Hepatocyte (in vitro differentiated cells): ENCODE results near the gene AKR7A2. TPM values are rescaled to one million over a fixed set of nuclear protein-coding genes. Genes with fewer than 3 reads are reported as not detected.

Experiments
- DNase-seq: peaks from one replicate; pipeline ENCODE4 v3.0.0-alpha.2; 2016; ENCODE audit warnings: low spot score
- H2AFZ ChIP-seq: fragments of 200-600 bp; sonication (generic); 2 replicates; pipeline ENCODE4 v1.6.0; 2016; ENCODE audit warnings: antibody characterized with exemption, mild to moderate bottlenecking
- H3K27ac ChIP-seq: fragments of 200-600 bp; sonication (generic); 2 replicates; pipeline ENCODE4 v1.5.1; 2016; ENCODE audit warnings: mild to moderate bottlenecking
- H3K27me3 ChIP-seq: fragments of 200-600 bp; sonication (generic); 2 replicates; pipeline ENCODE4 v1.6.1; 2016
- H3K36me3 ChIP-seq: fragments of 200-600 bp; sonication (generic); replicated peaks from 2 replicates; pipeline ENCODE4 v1.5.1; 2016; ENCODE audit warnings: low read depth; ENCODE audit not compliant: insufficient read depth
- H3K4me1 ChIP-seq: fragments of 200-600 bp; sonication (generic); 2 replicates; pipeline ENCODE4 v1.5.1; 2016; ENCODE audit warnings: mild to moderate bottlenecking, moderate library complexity; ENCODE audit not compliant: insufficient read depth
- H3K4me2 ChIP-seq: fragments of 200-600 bp; sonication (generic); 2 replicates; pipeline ENCODE4 v1.6.0; 2016
- H3K4me3 ChIP-seq: fragments of 200-600 bp; sonication (generic); 2 replicates; pipeline ENCODE4 v1.5.1; 2016; ENCODE audit warnings: mild to moderate bottlenecking
- H3K79me2 ChIP-seq: fragments of 200-600 bp; sonication (generic); 2 replicates; pipeline ENCODE4 v1.6.0; 2017; ENCODE audit warnings: mild to moderate bottlenecking
- H3K9me2 ChIP-seq: fragments of 200-600 bp; sonication (generic); replicated peaks from 2 replicates; pipeline ENCODE4 v1.6.0; 2017; ENCODE audit warnings: mild to moderate bottlenecking; ENCODE audit not compliant: insufficient read depth
- H3K9me3 ChIP-seq: fragments of 200-600 bp; sonication (generic); 2 replicates; pipeline ENCODE4 v1.5.1; 2016; ENCODE audit warnings: low read depth, mild to moderate bottlenecking
- H4K20me1 ChIP-seq: fragments of 200-600 bp; sonication (generic); 2 replicates; pipeline ENCODE4 v1.6.0; 2016; ENCODE audit warnings: mild to moderate bottlenecking; ENCODE audit not compliant: insufficient read depth, poor library complexity, severe bottlenecking
- EZH2 ChIP-seq: fragments of 200-600 bp; sonication (generic); IDR thresholded peaks from 2 replicates; pipeline ENCODE4 v1.6.1; 2016; ENCODE audit warnings: antibody characterized with exemption, mild to moderate bottlenecking, borderline replicate concordance
- EZH2phosphoT487 ChIP-seq: fragments of 200-600 bp; sonication (generic); IDR thresholded peaks from one replicate; pipeline ENCODE4 v1.6.1; 2018; ENCODE audit warnings: antibody characterized with exemption, mild to moderate bottlenecking, low read depth, moderate library complexity; ENCODE audit not compliant: unreplicated experiment, severe bottlenecking
- WGBS: methylation state at CpG from one replicate; pipeline ENCODE4 v1.1.6; 2016; ENCODE audit warnings: low lambda C conversion rate; ENCODE audit errors: missing lambda C conversion rate; 5-methylcytosine and 5-hydroxymethylcytosine counted together
- polyA plus RNA-seq: library from polyadenylated mRNA; unstranded; fragments of >200 nt; fragmentation: Nextera tagmentation; extraction: Ambion mirVana; gene quantifications from 2 replicates; pipeline ENCODE4 v1.2.1, GENCODE V29; 2016
- total RNA-seq: library from RNA; depleted of rRNA; stranded (reverse); fragments of >200 nt; gene quantifications from 2 replicates; pipeline ENCODE4 v1.2.3, GENCODE V29; 2014
- TF ChIP-seq, protein P1 (sequence below): fragments of 200-600 bp; sonication (generic); IDR thresholded peaks from 2 replicates; pipeline ENCODE4 v1.5.1; 2016; ENCODE audit warnings: antibody characterized with exemption, mild to moderate bottlenecking; ENCODE audit not compliant: poor library complexity

AKR7A2 gene
- total and polyA plus RNA-seq, 2 experiments from 2014 or later, result 81.5 to 109 TPM

DNA sequence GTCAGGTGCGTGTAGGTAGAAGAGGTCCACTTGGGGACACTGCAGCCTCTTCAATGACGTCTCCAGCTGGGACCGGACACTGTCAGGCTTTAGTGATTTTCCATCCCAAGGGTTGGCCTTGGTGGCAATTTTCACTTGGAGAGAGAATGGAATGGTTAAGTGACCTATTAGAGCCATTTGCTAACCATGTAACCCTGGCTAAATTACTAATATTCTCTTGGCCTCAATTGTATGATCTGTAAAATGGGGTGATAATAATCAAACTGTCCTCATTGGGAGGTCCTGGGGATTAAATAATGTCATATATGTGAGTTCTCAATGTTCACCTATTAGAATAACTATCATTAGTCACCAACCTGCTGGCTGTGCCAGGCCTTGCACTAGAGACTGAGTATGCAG is 3.4 kb downstream of the AKR7A2 start:
- H4K20me1 ChIP-seq, result no peaks in the 10 kb centered on the region

GRCh38 chr1:19307794-19308508 is 4.0 kb downstream of the AKR7A2 start:
- no peak overlapping the region for H3K4me2 ChIP-seq
- TF ChIP-seq EZH2phosphoT487 (no peak), EZH2 (no peak)
- TF ChIP-seq, protein P1, sequence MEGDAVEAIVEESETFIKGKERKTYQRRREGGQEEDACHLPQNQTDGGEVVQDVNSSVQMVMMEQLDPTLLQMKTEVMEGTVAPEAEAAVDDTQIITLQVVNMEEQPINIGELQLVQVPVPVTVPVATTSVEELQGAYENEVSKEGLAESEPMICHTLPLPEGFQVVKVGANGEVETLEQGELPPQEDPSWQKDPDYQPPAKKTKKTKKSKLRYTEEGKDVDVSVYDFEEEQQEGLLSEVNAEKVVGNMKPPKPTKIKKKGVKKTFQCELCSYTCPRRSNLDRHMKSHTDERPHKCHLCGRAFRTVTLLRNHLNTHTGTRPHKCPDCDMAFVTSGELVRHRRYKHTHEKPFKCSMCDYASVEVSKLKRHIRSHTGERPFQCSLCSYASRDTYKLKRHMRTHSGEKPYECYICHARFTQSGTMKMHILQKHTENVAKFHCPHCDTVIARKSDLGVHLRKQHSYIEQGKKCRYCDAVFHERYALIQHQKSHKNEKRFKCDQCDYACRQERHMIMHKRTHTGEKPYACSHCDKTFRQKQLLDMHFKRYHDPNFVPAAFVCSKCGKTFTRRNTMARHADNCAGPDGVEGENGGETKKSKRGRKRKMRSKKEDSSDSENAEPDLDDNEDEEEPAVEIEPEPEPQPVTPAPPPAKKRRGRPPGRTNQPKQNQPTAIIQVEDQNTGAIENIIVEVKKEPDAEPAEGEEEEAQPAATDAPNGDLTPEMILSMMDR, result no peak
- H2AFZ ChIP-seq, result no peak overlapping the region
- no peak overlapping the region for H3K27ac ChIP-seq
- no peaks in the 10 kb centered on the region for H3K4me1 ChIP-seq
- H3K9me3 ChIP-seq, result no peaks in the 10 kb centered on the region
- no peaks in the 10 kb centered on the region for H3K9me2 ChIP-seq
- H3K79me2 ChIP-seq, result peaks cover 32% of the 10 kb centered on the region
- H3K36me3 ChIP-seq, result no peaks in the 10 kb centered on the region
- no peaks in the 10 kb centered on the region for H4K20me1 ChIP-seq
- WGBS, result 98% methylated on average over 10 of the region's 10 CpGs
- no peak for DNase-seq
- H3K27me3 ChIP-seq, result no peaks in the 10 kb centered on the region
- no peak overlapping the region for H3K4me3 ChIP-seq

More for the DNA sequence above, 3.4 kb downstream of the AKR7A2 start:
- H3K27me3 ChIP-seq, result no peaks in the 10 kb centered on the region
- H3K9me2 ChIP-seq, result no peaks in the 10 kb centered on the region
- 85% methylated on average over 3 of the region's 3 CpGs for WGBS
- TF ChIP-seq EZH2phosphoT487, result no peak
- TF ChIP-seq, protein P1, result no peak
- no peak for TF ChIP-seq EZH2
- H3K79me2 ChIP-seq, result peaks cover 37% of the 10 kb centered on the region
- H3K36me3 ChIP-seq, result no peaks in the 10 kb centered on the region
- H2AFZ ChIP-seq, result no peak overlapping the region
- no peak overlapping the region for H3K4me3 ChIP-seq
- H3K27ac ChIP-seq, result no peak overlapping the region
- DNase-seq, result no peak
- no peak overlapping the region for H3K4me2 ChIP-seq
- H3K9me3 ChIP-seq, result no peaks in the 10 kb centered on the region
- H3K4me1 ChIP-seq, result peaks cover 5% of the 10 kb centered on the region

- H3K79me2 ChIP-seq, result peaks cover 29% of the 10 kb centered on the region
- H3K9me3 ChIP-seq, result no peaks in the 10 kb centered on the region
- H3K4me1 ChIP-seq, result no peaks in the 10 kb centered on the region
- H3K4me3 ChIP-seq, result no peak overlapping the region
- no peak for DNase-seq
- 96% methylated on average over 5 of the region's 6 CpGs for WGBS
- H3K27ac ChIP-seq, result no peak overlapping the region
- H4K20me1 ChIP-seq, result no peaks in the 10 kb centered on the region
- H2AFZ ChIP-seq, result no peak overlapping the region
- H3K9me2 ChIP-seq, result no peaks in the 10 kb centered on the region
- TF ChIP-seq EZH2 (no peak), EZH2phosphoT487 (no peak)
- TF ChIP-seq, protein P1, result no peak
- H3K4me2 ChIP-seq, result no peak overlapping the region
- no peaks in the 10 kb centered on the region for H3K36me3 ChIP-seq
- H3K27me3 ChIP-seq, result no peaks in the 10 kb centered on the region
Measured at GRCh38 chr1:19306941-19307340, 5.0 kb downstream of the AKR7A2 start.
